Panc1 (cell line): ENCODE results near the gene PBX2.

ENCODE experiments used
- POLR2AphosphoS5 ChIP-seq: IDR thresholded peaks from 2 replicates; pipeline ENCODE4 v1.6.1; 2012; ENCODE audit warnings: mild to moderate bottlenecking, low read depth, low read length, moderate library complexity
- SIN3A ChIP-seq: IDR thresholded peaks from 2 replicates; pipeline ENCODE4 v1.6.1; 2012; ENCODE audit warnings: low read depth, mild to moderate bottlenecking, low read length, moderate library complexity, borderline replicate concordance; ENCODE audit not compliant: insufficient read depth
- TF ChIP-seq, protein P1 (sequence below): fragments of 450-650 bp; IDR thresholded peaks from 2 replicates; pipeline ENCODE4 v1.5.1; 2017; ENCODE audit warnings: mild to moderate bottlenecking
- TF ChIP-seq, protein P2 (sequence below), 2 experiments: IDR thresholded peaks; 2 replicates each; pipeline ENCODE4 v1.6.1; 2011 to 2012; ENCODE audit warnings: low read depth in 2 of 2, control low read depth in 1 of 2, low read length in 1 of 2, mild to moderate bottlenecking in 1 of 2, moderate library complexity in 1 of 2; ENCODE audit not compliant: insufficient read depth in 1 of 2

DNA sequence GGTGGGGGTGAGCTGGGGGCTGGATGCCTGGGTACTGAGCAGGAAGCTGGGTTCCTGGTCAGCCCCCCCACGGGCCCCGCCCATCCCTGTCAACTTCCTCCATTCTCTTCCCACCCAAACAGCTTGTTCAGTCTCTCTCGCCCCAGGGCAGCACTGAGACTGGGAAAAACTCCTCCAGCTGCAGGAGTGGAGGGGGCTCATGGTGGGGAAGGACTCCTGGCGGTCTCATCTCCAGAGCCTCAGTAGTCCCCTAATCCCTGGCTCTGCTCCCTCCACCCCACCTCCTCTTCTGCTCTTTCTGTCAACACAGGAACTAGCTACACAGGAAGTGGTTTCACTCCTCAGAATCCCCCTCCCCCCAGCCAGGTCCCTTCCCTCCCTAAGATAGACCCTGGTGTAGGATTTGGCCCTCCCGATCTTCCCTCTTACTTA, 2.6 kb upstream of the PBX2 start, which contains the start of gene GPSM3:
- TF ChIP-seq, protein P1, sequence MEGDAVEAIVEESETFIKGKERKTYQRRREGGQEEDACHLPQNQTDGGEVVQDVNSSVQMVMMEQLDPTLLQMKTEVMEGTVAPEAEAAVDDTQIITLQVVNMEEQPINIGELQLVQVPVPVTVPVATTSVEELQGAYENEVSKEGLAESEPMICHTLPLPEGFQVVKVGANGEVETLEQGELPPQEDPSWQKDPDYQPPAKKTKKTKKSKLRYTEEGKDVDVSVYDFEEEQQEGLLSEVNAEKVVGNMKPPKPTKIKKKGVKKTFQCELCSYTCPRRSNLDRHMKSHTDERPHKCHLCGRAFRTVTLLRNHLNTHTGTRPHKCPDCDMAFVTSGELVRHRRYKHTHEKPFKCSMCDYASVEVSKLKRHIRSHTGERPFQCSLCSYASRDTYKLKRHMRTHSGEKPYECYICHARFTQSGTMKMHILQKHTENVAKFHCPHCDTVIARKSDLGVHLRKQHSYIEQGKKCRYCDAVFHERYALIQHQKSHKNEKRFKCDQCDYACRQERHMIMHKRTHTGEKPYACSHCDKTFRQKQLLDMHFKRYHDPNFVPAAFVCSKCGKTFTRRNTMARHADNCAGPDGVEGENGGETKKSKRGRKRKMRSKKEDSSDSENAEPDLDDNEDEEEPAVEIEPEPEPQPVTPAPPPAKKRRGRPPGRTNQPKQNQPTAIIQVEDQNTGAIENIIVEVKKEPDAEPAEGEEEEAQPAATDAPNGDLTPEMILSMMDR, result no peak
- TF ChIP-seq POLR2AphosphoS5, result no peak
- TF ChIP-seq, protein P2, sequence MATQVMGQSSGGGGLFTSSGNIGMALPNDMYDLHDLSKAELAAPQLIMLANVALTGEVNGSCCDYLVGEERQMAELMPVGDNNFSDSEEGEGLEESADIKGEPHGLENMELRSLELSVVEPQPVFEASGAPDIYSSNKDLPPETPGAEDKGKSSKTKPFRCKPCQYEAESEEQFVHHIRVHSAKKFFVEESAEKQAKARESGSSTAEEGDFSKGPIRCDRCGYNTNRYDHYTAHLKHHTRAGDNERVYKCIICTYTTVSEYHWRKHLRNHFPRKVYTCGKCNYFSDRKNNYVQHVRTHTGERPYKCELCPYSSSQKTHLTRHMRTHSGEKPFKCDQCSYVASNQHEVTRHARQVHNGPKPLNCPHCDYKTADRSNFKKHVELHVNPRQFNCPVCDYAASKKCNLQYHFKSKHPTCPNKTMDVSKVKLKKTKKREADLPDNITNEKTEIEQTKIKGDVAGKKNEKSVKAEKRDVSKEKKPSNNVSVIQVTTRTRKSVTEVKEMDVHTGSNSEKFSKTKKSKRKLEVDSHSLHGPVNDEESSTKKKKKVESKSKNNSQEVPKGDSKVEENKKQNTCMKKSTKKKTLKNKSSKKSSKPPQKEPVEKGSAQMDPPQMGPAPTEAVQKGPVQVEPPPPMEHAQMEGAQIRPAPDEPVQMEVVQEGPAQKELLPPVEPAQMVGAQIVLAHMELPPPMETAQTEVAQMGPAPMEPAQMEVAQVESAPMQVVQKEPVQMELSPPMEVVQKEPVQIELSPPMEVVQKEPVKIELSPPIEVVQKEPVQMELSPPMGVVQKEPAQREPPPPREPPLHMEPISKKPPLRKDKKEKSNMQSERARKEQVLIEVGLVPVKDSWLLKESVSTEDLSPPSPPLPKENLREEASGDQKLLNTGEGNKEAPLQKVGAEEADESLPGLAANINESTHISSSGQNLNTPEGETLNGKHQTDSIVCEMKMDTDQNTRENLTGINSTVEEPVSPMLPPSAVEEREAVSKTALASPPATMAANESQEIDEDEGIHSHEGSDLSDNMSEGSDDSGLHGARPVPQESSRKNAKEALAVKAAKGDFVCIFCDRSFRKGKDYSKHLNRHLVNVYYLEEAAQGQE (IDR thresholded peaks at IDR 0.05; ENCODE audit: insufficient read depth in 1 of 2, low read depth in 2 of 2, low read length in 1 of 2), result no peak
- no peak for TF ChIP-seq SIN3A
